ENCODE results near the gene TTC33. TPM values are rescaled to one million over a fixed set of nuclear protein-coding genes. Genes with fewer than 3 reads are reported as not detected.
"Not testable (repeated sequence)": the region's sequence is repeated elsewhere in the genome, so short reads cannot be mapped to it uniquely, and the experiment has no call there.

Gene TTC33
- total and polyA plus RNA-seq, 2 donors (not counting 1 experiment from before 2014, with no cell fraction given) = 2.1 to 15.8 TPM

DNA sequence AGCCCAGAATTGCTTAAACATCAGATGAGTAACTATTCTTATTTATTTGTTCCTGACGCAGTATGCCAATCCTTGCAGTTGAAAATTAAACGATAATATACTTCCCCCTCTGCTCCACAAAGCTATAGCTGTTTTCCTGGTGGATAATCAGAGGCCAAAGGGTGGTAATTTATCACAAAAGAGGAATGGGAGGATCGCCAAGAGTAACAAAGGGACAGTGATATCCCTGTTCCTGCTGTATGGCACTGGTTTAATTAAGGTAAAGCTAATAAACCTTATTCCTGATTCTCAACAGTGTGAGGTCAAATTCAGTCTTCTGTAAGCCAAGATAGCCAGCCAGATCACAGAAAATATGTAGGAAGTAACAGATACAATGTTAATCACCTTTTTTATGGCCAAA, 109.5 kb downstream of the TTC33 start:
- no peak overlapping the region for H3K4me2 ChIP-seq (replicated peaks; ENCODE audit: low read depth, low read length, poor library complexity, severe bottlenecking)
- Mint-ChIP-seq H3K4me3 (no peak overlapping the region), H3K27me3 (no peaks in the 10 kb centered on the region), H3K27ac (no peak overlapping the region), H3K9me3 (ENCODE audit: insufficient read depth) (no peaks in the 10 kb centered on the region), H3K4me1 (peaks cover 12% of the 10 kb centered on the region)
- ChIA-PET CTCF (no interaction called here), POLR2A (no interaction called here)
- H3K9ac ChIP-seq (ENCODE audit: low read length) = no peak overlapping the region
- DNase-seq (no peak), ATAC-seq (ENCODE audit: low read depth) (no peak)
- intact Hi-C loops (cut with micrococcal nuclease) = no loop called here
- peaks cover 0 to 1% (median 0%) of the 10 kb centered on the region in 3 donors for H3K9me3 ChIP-seq (ENCODE audit: control extremely low read depth in 1 of 3, control insufficient read depth in 2 of 3, insufficient read depth in 1 of 3, low read length in 2 of 3)
- H3K4me3 ChIP-seq (ENCODE audit: control extremely low read depth in 1 of 5, extremely low read depth in 1 of 5, insufficient read depth in 1 of 5, low read depth in 2 of 5, low read length in 4 of 5) = no peak overlapping the region
- H3K4me1 ChIP-seq (ENCODE audit: control insufficient read depth in 2 of 2, insufficient read depth in 2 of 2, low read length in 2 of 2) = peaks cover 12% of the 10 kb centered on the region in 2 donors
- TF ChIP-seq, protein P1, sequence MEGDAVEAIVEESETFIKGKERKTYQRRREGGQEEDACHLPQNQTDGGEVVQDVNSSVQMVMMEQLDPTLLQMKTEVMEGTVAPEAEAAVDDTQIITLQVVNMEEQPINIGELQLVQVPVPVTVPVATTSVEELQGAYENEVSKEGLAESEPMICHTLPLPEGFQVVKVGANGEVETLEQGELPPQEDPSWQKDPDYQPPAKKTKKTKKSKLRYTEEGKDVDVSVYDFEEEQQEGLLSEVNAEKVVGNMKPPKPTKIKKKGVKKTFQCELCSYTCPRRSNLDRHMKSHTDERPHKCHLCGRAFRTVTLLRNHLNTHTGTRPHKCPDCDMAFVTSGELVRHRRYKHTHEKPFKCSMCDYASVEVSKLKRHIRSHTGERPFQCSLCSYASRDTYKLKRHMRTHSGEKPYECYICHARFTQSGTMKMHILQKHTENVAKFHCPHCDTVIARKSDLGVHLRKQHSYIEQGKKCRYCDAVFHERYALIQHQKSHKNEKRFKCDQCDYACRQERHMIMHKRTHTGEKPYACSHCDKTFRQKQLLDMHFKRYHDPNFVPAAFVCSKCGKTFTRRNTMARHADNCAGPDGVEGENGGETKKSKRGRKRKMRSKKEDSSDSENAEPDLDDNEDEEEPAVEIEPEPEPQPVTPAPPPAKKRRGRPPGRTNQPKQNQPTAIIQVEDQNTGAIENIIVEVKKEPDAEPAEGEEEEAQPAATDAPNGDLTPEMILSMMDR (IDR thresholded peaks at IDR 0.05) = no peak
- TF ChIP-seq EZH2 (IDR thresholded peaks at IDR 0.05; ENCODE audit: borderline replicate concordance, insufficient read depth, low read depth, low read length, poor library complexity, severe bottlenecking) = no peak
- H3K27me3 ChIP-seq (replicated peaks in 1 of 4; ENCODE audit: control extremely low read depth in 1 of 4, control insufficient read depth in 3 of 4, insufficient read depth in 4 of 4, low read length in 3 of 4) = no peaks in the 10 kb centered on the region
- H3K27ac ChIP-seq (ENCODE audit: low read length in 2 of 2) = no peak overlapping the region
- H3K79me2 ChIP-seq (ENCODE audit: control insufficient read depth, insufficient read depth, low read length) = no peaks in the 10 kb centered on the region
- no peaks in the 10 kb centered on the region for H3K36me3 ChIP-seq (replicated peaks in 1 of 2; ENCODE audit: control extremely low read depth in 1 of 2, control insufficient read depth in 1 of 2, extremely low read depth in 1 of 2, insufficient read depth in 2 of 2, low read length in 1 of 2)
- WGBS (ENCODE audit: insufficient coverage) = no CpG with 5 or more reads among the region's 3 CpGs
- H2AFZ ChIP-seq (ENCODE audit: insufficient read depth, low read depth, low read length, poor library complexity, severe bottlenecking) = no peak overlapping the region
- H4K20me1 ChIP-seq (ENCODE audit: control insufficient read depth, insufficient read depth, low read length, poor library complexity, severe bottlenecking) = no peaks in the 10 kb centered on the region

DNA sequence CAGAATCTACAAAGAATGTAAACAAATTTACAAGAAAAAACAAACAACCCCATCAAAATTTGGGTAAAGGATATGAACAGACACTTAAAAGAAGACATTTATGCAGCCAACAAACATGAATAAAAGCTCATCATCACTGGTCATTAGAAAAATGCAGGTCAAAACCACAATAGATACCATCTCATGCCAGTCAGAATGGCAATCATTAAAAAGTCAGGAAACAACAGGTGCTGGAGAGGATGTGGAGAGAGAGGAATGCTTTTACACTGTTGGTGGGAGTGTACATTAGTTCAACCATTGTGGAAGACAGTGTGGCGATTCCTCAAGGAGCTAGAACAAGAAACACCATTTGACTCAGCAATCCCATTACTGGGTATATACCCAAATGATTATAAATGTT, 116.2 kb downstream of the TTC33 start:
- H3K27ac Mint-ChIP-seq; H3K4me1 Mint-ChIP-seq; H3K27me3 Mint-ChIP-seq; H3K9me3 ChIP-seq (ENCODE audit: control extremely low read depth in 1 of 3, control insufficient read depth in 2 of 3, insufficient read depth in 1 of 3, low read length in 2 of 3); H3K79me2 ChIP-seq (ENCODE audit: control insufficient read depth, insufficient read depth, low read length); H4K20me1 ChIP-seq (ENCODE audit: control insufficient read depth, insufficient read depth, low read length, poor library complexity, severe bottlenecking); DNase-seq; H3K4me3 ChIP-seq (ENCODE audit: control extremely low read depth in 1 of 5, extremely low read depth in 1 of 5, insufficient read depth in 1 of 5, low read depth in 2 of 5, low read length in 4 of 5); H3K9ac ChIP-seq (ENCODE audit: low read length); H3K4me2 ChIP-seq (replicated peaks; ENCODE audit: low read depth, low read length, poor library complexity, severe bottlenecking); H2AFZ ChIP-seq (ENCODE audit: insufficient read depth, low read depth, low read length, poor library complexity, severe bottlenecking); H3K4me3 Mint-ChIP-seq; ATAC-seq (ENCODE audit: low read depth); H3K27me3 ChIP-seq (replicated peaks in 1 of 4; ENCODE audit: control extremely low read depth in 1 of 4, control insufficient read depth in 3 of 4, insufficient read depth in 4 of 4, low read length in 3 of 4); H3K36me3 ChIP-seq (replicated peaks in 1 of 2; ENCODE audit: control extremely low read depth in 1 of 2, control insufficient read depth in 1 of 2, extremely low read depth in 1 of 2, insufficient read depth in 2 of 2, low read length in 1 of 2); CTCF ChIA-PET; intact Hi-C loops (cut with micrococcal nuclease); H3K27ac ChIP-seq (ENCODE audit: low read length in 2 of 2); H3K4me1 ChIP-seq (ENCODE audit: control insufficient read depth in 2 of 2, insufficient read depth in 2 of 2, low read length in 2 of 2); POLR2A ChIA-PET; H3K9me3 Mint-ChIP-seq (ENCODE audit: insufficient read depth): not testable (repeated sequence)
- no CpG with 5 or more reads among the region's 1 CpG for WGBS (ENCODE audit: insufficient coverage)
